Measurements from ENCODE around the gene UBE2B.
"Not testable (repeated sequence)": the region's sequence is repeated elsewhere in the genome, so short reads cannot be mapped to it uniquely, and the experiment has no call there.

UBE2B gene

DNA sequence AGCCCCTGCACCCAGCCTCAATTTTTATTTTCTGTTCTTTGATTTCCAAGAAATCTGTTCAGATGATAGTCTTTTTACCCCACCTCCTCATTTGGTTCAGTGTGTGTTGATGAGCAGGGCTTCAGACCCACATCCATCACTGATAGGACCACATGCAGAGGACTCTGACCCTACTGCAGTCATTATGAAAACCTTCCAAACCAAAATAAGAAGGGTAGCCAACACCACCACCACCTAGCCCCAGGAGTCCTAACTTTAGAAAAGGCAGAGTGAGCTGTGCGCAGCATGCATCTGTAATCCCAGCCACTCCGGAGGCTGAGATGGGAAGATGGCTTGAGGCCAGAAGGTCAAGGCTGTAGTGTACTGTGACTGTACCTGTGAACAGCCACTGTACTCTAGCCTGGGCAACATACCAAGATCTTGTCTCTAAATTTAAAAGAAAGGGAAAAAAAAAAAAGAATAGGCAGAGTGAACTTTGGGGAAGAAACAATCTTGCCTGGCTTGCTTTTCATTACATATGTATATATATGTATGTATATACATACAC, 27.3 kb downstream of the UBE2B start:
- DNase-seq (ENCODE audit: low read depth in 2 of 2): no peak

GRCh38 chr5:134403951-134404350, 32.6 kb downstream of the UBE2B start:
- no peak for DNase-seq (ENCODE audit: low read depth in 2 of 2)

GRCh38 chr5:134406390-134406789, 35.0 kb downstream of the UBE2B start:
- DNase-seq (ENCODE audit: low read depth in 2 of 2): no peak

GRCh38 chr5:134409321-134409720, 38.0 kb downstream of the UBE2B start:
- DNase-seq (ENCODE audit: low read depth in 2 of 2): no peak

DNA sequence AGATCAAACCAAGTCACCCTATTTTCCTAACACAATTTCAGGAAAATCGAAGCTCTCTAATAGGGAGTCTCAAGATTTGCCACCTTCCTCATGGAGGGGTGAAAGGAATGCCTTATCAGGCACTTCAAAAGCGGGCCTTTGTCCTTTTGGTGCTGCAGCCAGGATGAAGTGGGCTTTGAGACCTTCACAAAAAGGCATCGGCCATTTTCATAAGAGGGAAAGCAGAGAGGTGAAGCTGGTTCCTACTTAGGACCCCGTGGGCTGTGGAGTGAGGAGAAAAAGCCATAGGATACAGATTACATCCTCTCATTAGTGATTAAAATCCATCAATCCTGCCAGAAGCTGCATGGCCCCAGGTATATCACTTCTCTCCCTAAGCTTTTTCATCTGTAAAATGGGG, 39.5 kb downstream of the UBE2B start:
- DNase-seq (ENCODE audit: low read depth in 2 of 2): no peak

DNA sequence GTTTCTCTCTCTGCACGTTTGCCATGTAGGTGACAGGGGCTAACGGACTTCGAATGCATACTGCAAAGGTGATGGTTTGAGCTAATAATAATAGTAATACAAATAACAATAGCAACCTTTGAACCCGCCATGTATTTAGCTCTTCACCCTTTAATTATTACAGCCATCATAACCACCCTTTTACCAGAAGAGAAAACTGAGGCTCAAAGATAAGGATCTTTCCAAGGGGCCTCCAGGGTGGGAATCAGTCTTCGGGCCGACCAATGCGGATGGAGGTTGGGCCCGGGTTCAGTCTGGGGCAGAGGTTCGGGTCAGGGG, 39.8 kb downstream of the UBE2B start:
- no peak for DNase-seq (ENCODE audit: low read depth in 2 of 2)

DNA sequence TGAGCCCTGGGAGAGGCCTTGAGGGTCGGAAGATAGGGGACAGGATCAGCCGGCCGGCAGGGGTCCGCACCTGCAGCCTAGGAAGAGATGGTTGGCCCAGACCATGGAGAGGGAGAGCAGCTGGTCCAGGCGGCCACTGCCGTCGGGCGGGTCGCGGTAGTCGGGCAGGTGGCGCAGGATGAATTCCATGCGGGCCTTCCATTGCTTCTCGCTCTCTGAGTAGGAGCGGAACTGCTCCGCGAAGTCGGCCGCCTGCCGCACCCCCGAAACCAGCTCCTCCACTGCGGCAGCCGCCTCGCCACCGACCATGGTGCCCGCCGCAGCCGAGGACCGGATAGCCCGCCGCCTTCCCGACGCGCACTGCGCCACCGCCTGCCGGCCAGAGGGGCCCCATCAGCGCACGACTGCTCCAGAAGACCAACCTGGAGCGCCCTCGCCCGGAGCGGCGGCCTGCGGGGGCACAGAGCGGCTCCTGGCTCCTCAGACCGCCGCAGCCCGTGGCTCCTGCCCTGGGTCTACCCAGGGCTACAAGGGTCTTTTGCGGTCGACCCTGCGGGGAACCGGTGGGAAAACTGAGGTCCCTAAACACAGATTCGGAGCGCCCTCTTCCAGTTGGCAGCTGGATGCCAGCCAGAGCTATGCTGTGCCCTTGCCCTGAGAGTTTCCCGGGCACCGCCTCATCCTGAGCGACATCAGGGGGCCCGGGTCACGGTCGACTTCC, 40.3 kb downstream of the UBE2B start, which contains the start of gene CDKN2AIPNL:
CDKN2AIPNL (minus strand) TSS at position 336 of the 721 bp plus-strand sequence; CDS start at position 309, 27 bp downstream.
- peak; percentile 71 to 87 for DNase-seq (ENCODE audit: low read depth in 2 of 2)

- DNase-seq (ENCODE audit: low read depth in 2 of 2): no peak
Observed at GRCh38 chr5:134413046-134413445, 41.7 kb downstream of the UBE2B start.

DNA sequence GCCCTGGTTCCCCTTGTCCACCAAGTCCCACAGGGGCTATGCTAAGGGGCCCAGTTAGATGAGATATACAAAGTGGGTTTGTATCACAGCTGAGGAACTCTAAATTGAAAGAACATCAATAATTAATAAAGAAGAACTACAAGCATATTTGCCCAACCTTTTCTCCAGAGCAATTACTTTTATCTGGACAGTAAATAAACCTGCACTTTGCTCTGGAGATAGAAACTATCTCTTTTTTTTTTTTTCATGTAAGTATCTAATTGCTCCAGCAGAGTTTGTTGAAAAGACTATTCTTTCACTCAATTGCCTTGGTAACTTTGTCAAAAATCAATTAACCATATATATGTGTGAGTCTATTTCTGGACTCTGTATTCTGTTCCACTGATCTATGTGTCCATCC, 46.3 kb downstream of the UBE2B start:
- no peak for DNase-seq (ENCODE audit: low read depth in 2 of 2)

DNA sequence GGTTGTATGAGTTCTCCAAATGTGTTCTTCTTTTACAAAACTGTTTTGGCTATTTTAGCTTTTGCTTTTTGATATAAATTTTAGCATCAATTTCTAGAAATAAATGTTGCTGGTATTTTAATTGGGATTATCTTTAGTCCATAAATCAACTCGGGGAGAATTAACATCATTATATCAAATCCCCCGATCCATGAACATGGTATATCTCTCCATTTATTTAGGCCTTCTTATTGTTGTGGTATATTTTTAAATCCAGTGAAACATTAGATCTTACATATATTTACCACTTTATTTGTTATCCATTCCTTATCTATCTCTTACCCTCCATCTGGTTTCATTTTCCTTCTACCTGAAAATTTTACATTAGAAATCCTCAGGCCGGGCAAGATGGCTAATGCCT, 47.6 kb downstream of the UBE2B start:
- no peak for DNase-seq (ENCODE audit: low read depth in 2 of 2)

GRCh38 chr5:134420343-134420742, 49.0 kb downstream of the UBE2B start:
- DNase-seq (ENCODE audit: low read depth in 2 of 2): no peak

- not testable (repeated sequence) for DNase-seq (ENCODE audit: low read depth in 2 of 2)
Observed at GRCh38 chr5:134421038-134421437, 49.7 kb downstream of the UBE2B start.

- no peak for DNase-seq (ENCODE audit: low read depth in 2 of 2)
Observed at GRCh38 chr5:134422791-134423365, 51.5 kb downstream of the UBE2B start.

DNA sequence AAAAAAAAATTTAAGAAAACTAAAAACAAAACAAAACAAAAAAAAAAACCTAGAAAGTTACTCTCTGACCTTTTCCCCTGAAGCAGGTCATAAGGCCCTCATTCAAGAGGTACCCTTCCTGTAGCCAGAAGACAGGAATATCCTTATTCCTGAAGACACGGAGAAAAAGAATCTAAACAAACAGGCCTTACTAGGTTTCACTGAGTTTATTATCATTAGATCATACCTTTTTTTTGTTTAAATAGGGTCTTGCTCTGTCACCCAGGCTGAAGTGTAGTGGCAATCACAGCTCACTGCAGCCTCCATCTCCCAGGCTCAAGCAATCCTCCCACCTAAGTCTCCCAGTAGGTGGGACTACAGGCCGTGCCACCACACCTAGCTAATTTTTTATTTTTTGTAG, 52.0 kb downstream of the UBE2B start:
- no peak for DNase-seq (ENCODE audit: low read depth in 2 of 2)

DNA sequence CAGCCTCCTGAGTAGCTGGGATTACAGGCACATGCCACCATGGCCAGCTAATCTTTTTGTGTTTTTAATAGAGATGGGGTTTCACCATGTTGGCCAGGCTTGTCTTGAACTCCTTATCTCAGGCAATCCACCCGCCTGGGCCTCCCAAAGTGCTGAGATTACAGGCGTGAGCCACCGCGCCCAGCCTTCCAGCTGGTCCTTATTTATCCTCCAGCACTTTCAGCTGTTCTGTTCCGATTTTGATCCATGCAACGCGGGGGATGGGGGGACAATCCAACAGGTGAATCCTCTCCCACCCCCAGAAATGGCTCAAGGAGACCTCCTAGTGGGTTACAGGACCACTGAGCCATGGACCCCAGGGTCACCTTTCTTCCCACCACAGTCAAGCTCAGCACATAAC, 55.0 kb downstream of the UBE2B start:
- DNase-seq (ENCODE audit: low read depth in 2 of 2): no peak

GRCh38 chr5:134427540-134428041, 56.2 kb downstream of the UBE2B start:
- no peak for DNase-seq (ENCODE audit: low read depth in 2 of 2)

GRCh38 chr5:134430001-134430569, 58.7 kb downstream of the UBE2B start:
- no peak for DNase-seq (ENCODE audit: low read depth in 2 of 2)

- DNase-seq (ENCODE audit: low read depth in 2 of 2): no peak
Observed at GRCh38 chr5:134432174-134432573, 60.8 kb downstream of the UBE2B start.

DNA sequence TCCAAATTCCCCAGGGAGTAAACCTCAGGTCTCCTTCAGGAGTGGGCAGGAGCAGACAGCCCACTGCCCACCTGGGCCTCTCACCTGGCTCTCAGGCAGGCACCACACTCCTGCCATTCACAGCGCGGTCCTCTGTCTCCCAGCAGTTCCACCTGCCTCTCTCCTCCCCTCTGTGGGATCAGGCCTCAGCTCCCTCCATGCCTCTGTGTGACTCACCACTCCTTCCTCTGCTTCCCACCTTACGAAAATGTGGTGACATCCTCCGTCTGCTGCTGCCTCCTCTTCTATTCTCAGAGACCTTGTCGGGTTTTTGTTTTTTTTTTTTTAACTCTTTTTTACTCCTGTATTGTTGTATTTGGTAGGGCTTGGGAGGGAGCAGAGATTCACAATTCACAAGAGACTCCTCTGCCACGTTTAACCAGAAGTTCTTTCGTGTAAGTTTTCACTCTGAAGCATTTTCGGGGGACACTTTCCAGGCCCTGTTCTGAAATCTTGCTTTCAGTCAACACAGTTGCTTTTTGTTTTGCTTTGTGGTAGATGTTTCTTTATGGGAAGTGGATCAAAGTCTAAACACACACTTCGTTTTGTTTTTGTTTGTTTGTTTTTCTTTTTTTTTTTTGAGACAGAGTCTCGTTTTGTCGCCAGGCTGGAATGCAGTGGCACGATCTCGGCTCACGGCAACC, 61.4 kb downstream of the UBE2B start:
- DNase-seq (ENCODE audit: low read depth in 2 of 2): no peak

DNA sequence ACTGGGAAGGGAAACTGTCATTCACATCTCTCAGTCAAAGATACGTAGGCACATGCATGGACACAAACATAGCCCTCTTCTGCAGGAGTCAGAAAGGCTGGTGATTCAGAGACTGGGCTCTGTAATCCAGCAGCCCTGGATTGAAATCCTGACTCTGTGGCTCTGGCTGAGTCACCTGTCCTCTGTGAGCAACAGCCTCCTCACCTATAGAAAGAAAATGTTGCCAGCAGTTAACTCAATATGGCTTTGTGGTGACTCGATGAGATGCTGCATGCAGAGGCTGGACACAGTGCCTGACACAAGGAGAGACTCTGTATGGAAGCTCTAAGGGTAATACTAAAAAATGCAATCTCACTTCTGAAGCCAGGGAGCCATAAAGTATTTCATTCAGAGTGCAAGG, 64.2 kb downstream of the UBE2B start:
- DNase-seq (ENCODE audit: low read depth in 2 of 2): no peak

GRCh38 chr5:134436523-134437339, 65.4 kb downstream of the UBE2B start:
- peak; percentile 20 to 23 for DNase-seq (ENCODE audit: low read depth in 2 of 2)

Data from stimulated activated CD8-positive, alpha-beta memory T cell treated with anti-CD3 and anti-CD28 coated beads, Interleukin-7, amount 100 ng/mL, for 4 hours (primary cell).